Keratinocyte (primary cell): ENCODE data around the gene RGS3.

Experiments
- EZH2 ChIP-seq: IDR thresholded peaks from one replicate; pipeline ENCODE4 v1.6.1; 2012; ENCODE audit warnings: inconsistent platforms, mild to moderate bottlenecking, low read length, moderate library complexity
- TF ChIP-seq, protein P1 (sequence below), 3 experiments: IDR thresholded peaks in 1 of 3; conservative IDR thresholded peaks in 1 of 3; optimal IDR thresholded peaks in 1 of 3; 2 replicates in 2 of 3; 3 replicates in 1 of 3; pipeline versions ENCODE3 to v1.5.1; 2011; ENCODE audit warnings: low read length in 3 of 3, mild to moderate bottlenecking in 3 of 3, moderate library complexity in 2 of 3, control low read depth in 1 of 3, inconsistent platforms in 1 of 3; ENCODE audit not compliant: insufficient read depth in 2 of 3; ENCODE audit errors: extremely low read depth in 1 of 3

DNA sequence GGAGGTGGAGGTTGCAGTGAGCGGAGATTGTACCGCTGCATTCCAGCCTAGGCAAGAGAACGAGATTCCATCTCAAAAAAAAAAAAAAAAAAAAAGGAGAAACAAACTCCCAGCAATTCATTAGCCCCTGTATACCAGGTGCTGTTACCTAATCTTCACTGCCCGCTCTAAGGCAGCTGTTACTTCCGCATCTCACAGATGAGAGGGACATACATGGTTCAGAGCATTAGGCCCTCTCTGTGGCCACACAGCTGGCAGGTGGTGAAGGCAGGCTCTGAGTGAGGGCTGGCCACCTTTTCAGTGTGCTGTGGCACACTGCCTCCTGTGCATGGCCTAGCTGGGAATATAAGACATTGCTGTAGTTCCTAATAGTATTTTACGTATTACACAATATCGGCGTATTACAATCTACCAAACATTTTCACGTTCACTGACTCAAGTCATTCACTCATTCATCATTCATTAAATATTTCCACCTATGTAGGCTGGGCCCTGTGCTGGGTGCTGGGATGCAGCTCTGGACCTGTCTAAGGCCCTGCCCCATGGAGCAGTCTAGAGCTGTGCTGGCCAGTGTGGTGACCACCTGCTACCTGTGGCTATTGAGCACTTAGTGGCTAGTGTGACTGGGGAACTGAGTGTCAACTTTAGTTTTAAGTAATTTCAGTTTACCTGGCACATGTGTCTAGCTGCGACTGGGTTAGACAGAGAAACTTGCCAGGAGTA is 35.8 kb downstream of the RGS3 start:
- TF ChIP-seq, protein P1, sequence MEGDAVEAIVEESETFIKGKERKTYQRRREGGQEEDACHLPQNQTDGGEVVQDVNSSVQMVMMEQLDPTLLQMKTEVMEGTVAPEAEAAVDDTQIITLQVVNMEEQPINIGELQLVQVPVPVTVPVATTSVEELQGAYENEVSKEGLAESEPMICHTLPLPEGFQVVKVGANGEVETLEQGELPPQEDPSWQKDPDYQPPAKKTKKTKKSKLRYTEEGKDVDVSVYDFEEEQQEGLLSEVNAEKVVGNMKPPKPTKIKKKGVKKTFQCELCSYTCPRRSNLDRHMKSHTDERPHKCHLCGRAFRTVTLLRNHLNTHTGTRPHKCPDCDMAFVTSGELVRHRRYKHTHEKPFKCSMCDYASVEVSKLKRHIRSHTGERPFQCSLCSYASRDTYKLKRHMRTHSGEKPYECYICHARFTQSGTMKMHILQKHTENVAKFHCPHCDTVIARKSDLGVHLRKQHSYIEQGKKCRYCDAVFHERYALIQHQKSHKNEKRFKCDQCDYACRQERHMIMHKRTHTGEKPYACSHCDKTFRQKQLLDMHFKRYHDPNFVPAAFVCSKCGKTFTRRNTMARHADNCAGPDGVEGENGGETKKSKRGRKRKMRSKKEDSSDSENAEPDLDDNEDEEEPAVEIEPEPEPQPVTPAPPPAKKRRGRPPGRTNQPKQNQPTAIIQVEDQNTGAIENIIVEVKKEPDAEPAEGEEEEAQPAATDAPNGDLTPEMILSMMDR (optimal IDR thresholded peaks at IDR 0.05 in 1 of 3, IDR thresholded peaks at IDR 0.05 in 1 of 3, conservative IDR thresholded peaks at IDR 0.05 in 1 of 3; ENCODE audit: extremely low read depth in 1 of 3, insufficient read depth in 2 of 3, low read length in 3 of 3) = no peak
- TF ChIP-seq EZH2 = no peak
